GM18951 (cell line): Measurements from ENCODE around the gene ESYT2.
"Not testable (repeated sequence)": the region's sequence is repeated elsewhere in the genome, so short reads cannot be mapped to it uniquely, and the experiment has no call there.

ENCODE experiments used
- POLR2A ChIP-seq: IDR thresholded peaks from 4 replicates; pipeline ENCODE4 v1.6.1; 2011; ENCODE audit warnings: mild to moderate bottlenecking; ENCODE audit not compliant: insufficient read length, insufficient read depth; ENCODE audit errors: extremely low read depth
- in situ Hi-C: fragments of 300-500 bp; cut with MboI; formaldehyde crosslinking; loops from one replicate; pipeline ENCODE4 v1.12.0; 2022; ENCODE audit warnings: low sequenced_read_pairs, mixed read lengths, inconsistent platforms; ENCODE audit not compliant: unreplicated experiment

The ESYT2 gene

GRCh38 chr7:158863611-158864506, 34.5 kb upstream of the ESYT2 start:
- TF ChIP-seq POLR2A = no peak
- in situ Hi-C loops = no loop called here

DNA sequence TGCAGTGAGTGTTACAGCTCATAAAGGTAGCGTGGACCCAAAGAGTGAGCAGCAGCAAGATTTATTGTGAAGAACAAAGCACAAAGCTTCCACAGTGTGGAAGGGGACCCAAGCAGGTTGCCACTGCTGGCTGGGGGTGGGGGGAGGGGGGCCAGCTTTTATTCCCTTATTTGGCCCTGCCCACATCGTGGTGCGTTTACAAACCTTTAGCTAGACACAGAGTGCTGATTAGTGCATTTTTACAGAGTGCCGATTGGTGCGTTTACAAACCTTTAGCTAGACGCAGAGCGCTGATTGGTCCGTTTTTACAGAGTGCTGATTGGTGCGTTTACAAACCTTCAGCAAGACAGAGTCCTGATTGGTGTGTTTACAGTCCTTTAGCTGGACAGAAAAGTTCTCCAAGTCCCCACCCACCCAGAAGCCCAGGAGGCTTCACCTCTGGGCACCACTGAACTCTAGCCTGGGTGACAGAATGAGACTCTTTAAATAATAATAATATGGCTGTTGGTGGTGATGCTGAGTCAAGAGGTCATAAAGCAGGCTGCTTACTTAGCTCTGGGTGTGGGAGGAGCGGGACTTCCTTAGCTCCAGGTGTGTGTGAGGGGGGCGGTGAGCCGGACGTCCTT, 33.8 kb upstream of the ESYT2 start:
- in situ Hi-C loops = not testable (repeated sequence)

DNA sequence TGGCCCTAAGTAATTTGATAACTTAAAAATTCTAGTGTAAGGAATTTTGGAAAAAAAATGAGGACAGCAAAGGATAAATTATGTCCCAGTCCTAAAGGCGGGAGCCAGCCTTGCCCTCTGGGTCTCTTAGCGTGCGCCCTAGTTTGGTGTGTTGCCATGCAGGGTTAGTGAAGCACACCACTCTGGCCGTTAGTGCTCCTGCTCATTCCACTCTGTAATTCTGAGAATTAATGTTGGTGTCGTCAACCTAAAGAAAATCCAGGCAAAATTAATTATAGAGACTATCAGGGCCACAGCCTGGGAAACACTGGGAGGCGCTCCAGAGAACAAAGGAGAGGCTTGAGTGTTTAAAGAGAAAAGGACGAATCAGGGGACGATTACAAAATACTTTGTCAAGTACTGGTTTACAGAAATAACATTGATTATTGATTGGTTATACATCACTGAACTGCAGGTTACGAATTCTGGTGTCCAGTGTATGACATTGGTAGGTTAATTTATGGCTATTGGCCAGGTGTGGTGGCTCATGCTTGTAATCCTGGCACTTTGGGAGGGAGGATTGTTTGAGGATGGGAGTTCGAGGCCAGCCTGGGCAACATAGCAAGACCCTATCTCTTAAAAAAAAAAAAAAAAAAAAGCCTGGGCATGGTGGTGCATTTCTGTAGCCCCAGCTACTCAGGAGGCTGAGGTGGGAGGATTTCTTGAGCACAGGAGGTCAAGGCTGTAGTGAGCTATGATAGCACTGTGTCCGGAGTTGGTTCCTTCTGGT, 32.8 kb upstream of the ESYT2 start:
- in situ Hi-C loops = no loop called here

DNA sequence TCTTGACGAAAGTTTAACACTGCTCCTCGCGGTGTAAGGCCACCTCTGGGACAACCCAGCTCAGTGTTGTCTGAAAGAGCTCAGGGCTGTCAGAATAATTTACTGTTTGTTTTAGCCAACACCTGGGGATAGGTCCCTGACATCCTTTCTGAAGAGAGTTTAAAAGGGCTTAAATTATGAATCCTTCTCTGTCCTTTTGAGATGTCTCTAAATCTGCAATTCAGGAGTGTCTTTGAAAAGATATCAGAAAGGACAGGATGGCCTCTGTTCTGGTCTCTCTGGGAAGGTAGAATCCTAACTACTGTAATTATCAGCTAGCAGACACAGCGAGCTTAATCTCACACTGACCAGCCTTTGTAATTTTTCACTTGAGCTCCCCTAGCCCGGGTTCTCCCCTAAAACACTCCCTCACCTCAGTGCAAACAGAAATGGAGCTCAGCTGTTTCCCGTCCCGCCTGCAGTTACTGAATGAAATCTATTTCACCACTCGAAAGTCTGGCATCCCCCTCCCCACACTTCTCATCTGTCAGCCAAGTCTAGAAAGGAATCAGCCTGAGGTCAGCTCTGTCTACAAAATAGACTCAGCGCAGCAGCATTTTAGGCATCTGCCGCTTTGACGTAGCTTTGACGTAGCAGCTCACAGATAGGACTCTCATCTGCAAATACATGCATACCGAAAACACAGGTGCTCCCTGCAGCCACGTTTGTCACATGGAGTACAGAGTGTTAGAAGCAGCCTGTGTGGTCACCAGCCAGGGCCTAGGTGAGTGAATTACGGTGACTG, 31.9 kb upstream of the ESYT2 start:
- TF ChIP-seq POLR2A = no peak
- in situ Hi-C loops = no loop called here

More for the DNA sequence above, 32.8 kb upstream of the ESYT2 start:
- no peak for TF ChIP-seq POLR2A

GRCh38 chr7:158860394-158860793, 31.1 kb upstream of the ESYT2 start:
- in situ Hi-C loops = no loop called here
- TF ChIP-seq POLR2A = no peak

GRCh38 chr7:158858592-158859503, 29.5 kb upstream of the ESYT2 start:
- in situ Hi-C loops = no loop called here
- no peak for TF ChIP-seq POLR2A

DNA sequence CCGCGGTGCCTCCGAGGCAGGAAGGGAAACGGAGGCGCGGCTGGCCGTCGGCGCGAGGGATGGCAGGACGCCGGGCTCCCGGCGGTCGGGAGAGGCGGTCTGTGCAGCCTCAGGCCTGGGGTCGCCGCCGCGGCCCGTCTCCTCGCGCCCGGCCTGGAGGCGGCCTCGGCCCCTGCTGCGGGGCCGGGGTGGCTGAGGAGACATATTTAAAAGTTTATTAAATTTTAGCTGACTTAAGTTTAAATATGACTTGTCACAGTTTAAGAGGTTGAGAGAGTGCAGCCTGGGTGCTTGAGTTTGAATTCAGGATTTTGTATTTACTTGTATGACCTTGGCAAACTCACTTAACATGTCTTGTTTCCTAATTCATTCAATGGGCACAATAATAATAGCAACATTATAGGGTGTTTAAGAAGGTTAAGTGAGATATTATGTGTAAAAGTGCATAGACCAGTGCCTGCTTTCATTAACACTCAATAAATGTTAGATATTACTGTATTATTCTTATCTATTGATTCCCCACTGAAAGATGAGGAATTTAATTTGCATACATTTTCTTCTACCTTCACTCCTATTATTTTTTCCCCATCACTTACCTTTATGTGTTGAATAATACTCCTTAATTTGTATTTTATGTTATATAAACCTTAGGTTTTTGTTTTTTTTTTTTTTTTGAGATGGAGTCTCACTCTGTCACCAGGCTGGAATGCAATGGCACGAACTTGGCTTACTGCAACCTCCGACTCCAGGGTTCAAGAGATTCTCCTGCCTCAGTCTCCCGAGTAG, 27.8 kb upstream of the ESYT2 start:
- in situ Hi-C loops = no loop called here
- TF ChIP-seq POLR2A = no peak

- in situ Hi-C loops = no loop called here
- no peak for TF ChIP-seq POLR2A
Observed at GRCh38 chr7:158854681-158855081, 25.4 kb upstream of the ESYT2 start.

GRCh38 chr7:158850545-158851102, 21.3 kb upstream of the ESYT2 start:
- TF ChIP-seq POLR2A = no peak
- in situ Hi-C loops = no loop called here

- TF ChIP-seq POLR2A = no peak
- in situ Hi-C loops = no loop called here
Observed at GRCh38 chr7:158849768-158850544, 20.6 kb upstream of the ESYT2 start.
